CD4-positive, alpha-beta T cell (primary cell): ENCODE measurements around the gene RAPGEF3. TPM values are rescaled to one million over a fixed set of nuclear protein-coding genes. Genes with fewer than 3 reads are reported as not detected.

ENCODE experiments used
- ATAC-seq: fragments of 200-7000 bp; cut with Tn5 transposase; one replicate; pipeline ENCODE4 v1.10.0; 2022; ENCODE audit warnings: mild to moderate bottlenecking; ENCODE audit not compliant: poor library complexity
- CTCF ChIA-PET: fragments of 350-600 bp; sonication (Branson Sonifier 250); formaldehyde crosslinking; loops from one replicate; lab custom pipeline; 2021; ENCODE audit warnings: antibody characterized with exemption, inconsistent platforms; lab: Charles Lee
- POLR2A ChIA-PET: fragments of 350-600 bp; sonication (Branson Sonifier 250); formaldehyde crosslinking; loops from one replicate; lab custom pipeline; 2021; ENCODE audit warnings: antibody characterized with exemption, inconsistent platforms; lab: Charles Lee
- DNase-seq, 14 experiments: peaks; one replicate each; pipeline ENCODE4 v3.0.0-alpha.2; 2013 to 2020; ENCODE audit warnings: mixed read lengths in 2 of 14
- H3K27ac ChIP-seq, 2 donors: one replicate each; pipeline versions ENCODE4 v1.5.1 to v1.7.0; 2013; ENCODE audit warnings: low read length in 2 of 2, low read depth in 1 of 2, mild to moderate bottlenecking in 1 of 2
- H3K27me3 ChIP-seq, 2 experiments: 1 replicate in 1 of 2; 2 replicates in 1 of 2; pipeline versions ENCODE4 v1.6.1 to v1.7.0; 2013; ENCODE audit warnings: low read length in 2 of 2, control low read depth in 1 of 2, mild to moderate bottlenecking in 1 of 2, moderate library complexity in 1 of 2; ENCODE audit not compliant: insufficient read depth in 2 of 2, control insufficient read depth in 1 of 2
- H3K36me3 ChIP-seq: one replicate; pipeline ENCODE4 v1.6.1; 2013; ENCODE audit warnings: low read length, control low read depth; ENCODE audit not compliant: insufficient read depth
- H3K4me1 ChIP-seq: one replicate; pipeline ENCODE4 v1.6.1; 2013; ENCODE audit warnings: low read length, control low read depth; ENCODE audit not compliant: insufficient read depth
- H3K4me3 ChIP-seq: one replicate; pipeline ENCODE4 v1.5.1; 2013; ENCODE audit warnings: mild to moderate bottlenecking, low read length, moderate library complexity
- H3K9me3 ChIP-seq, 2 experiments: 1 replicate in 1 of 2; 2 replicates in 1 of 2; pipeline versions ENCODE4 v1.6.1 to v1.7.0; 2013; ENCODE audit warnings: low read length in 2 of 2, mild to moderate bottlenecking in 2 of 2, control low read depth in 1 of 2, moderate library complexity in 1 of 2; ENCODE audit not compliant: control insufficient read depth in 1 of 2, insufficient read depth in 1 of 2
- H3K27ac Mint-ChIP-seq: one replicate; pipeline ENCODE4 v1.8.0; 2020; ENCODE audit warnings: mixed read lengths
- H3K27me3 Mint-ChIP-seq: one replicate; pipeline ENCODE4 v1.8.0; 2021; ENCODE audit warnings: mixed read lengths
- H3K36me3 Mint-ChIP-seq: one replicate; pipeline ENCODE4 v1.8.0; 2021; ENCODE audit warnings: low read depth, mixed read lengths
- H3K4me1 Mint-ChIP-seq: one replicate; pipeline ENCODE4 v1.8.0; 2021; ENCODE audit warnings: low read depth, mixed read lengths
- H3K4me3 Mint-ChIP-seq: one replicate; pipeline ENCODE4 v1.8.0; 2020; ENCODE audit warnings: mild to moderate bottlenecking, mixed read lengths
- H3K9me3 Mint-ChIP-seq: one replicate; pipeline ENCODE4 v1.8.0; 2020; ENCODE audit warnings: mixed read lengths
- CTCF ChIP-seq: fragments of 200-600 bp; IDR thresholded peaks from one replicate; pipeline ENCODE4 v1.8.0; 2022; ENCODE audit warnings: antibody characterized with exemption, mild to moderate bottlenecking
- intact Hi-C, 2 experiments: fragments of 100-400 bp; cut with DNase I in 1 of 2; cut with micrococcal nuclease in 1 of 2; formaldehyde crosslinking; loops; one replicate each; pipeline versions ENCODE4 v1.15.1 to v1.9.0; 2023 to 2025; cut with DNase I, micrococcal nuclease
- total RNA-seq, 174 experiments: library from RNA in 2 of 174; stranded (reverse) in 2 of 174; gene quantifications; one replicate each; pipeline ENCODE4 v1.2.3 and lab custom pipeline; 2021 to 2026

Gene RAPGEF3
- total RNA-seq, 2 experiments from 2014 or later = 0.17 to 0.33 TPM

GRCh38 chr12:47742253-47742825, 16.3 kb downstream of the RAPGEF3 start:
- no peak overlapping the region for H3K4me3 ChIP-seq

GRCh38 chr12:47741340-47741703, 17.4 kb downstream of the RAPGEF3 start:
- peak; percentile 68 for ATAC-seq
- peaks cover 43% of the 10 kb centered on the region for H3K4me1 ChIP-seq
- no peak overlapping the region for H3K4me3 ChIP-seq
- peak overlapping the region; percentile 57 for H3K4me3 Mint-ChIP-seq
- H3K4me1 Mint-ChIP-seq = peaks cover 42% of the 10 kb centered on the region
- no peak for TF ChIP-seq CTCF
- H3K27ac ChIP-seq = no peak overlapping the region
- H3K9me3 ChIP-seq = no peaks in the 10 kb centered on the region
- intact Hi-C loops = loop anchor here in 1 of 2 experiments (5.0 kb wide), 1 partner anchor 206 kb away; no protein-coding TSS in a partner anchor
- no peaks in the 10 kb centered on the region for H3K36me3 Mint-ChIP-seq
- H3K27ac Mint-ChIP-seq = peak overlapping the region; percentile 66
- no peaks in the 10 kb centered on the region for H3K36me3 ChIP-seq
- DNase-seq = peak; percentile 57 to 88 (median 71)
- ChIA-PET POLR2A (interaction anchor here (0.8 to 3.6 kb wide), 16 partner anchors 16 to 97 kb away, joined by 3 to 15 read pairs (median 4); partner anchors contain the start of genes HDAC7, RAPGEF3 and RPAP3), CTCF (interaction anchor here (0.9 to 5.7 kb wide), 11 partner anchors 17 to 208 kb away, joined by 3 to 157 read pairs (median 7); partner anchors contain the start of genes RAPGEF3 and SLC48A1)
- no peaks in the 10 kb centered on the region for H3K27me3 Mint-ChIP-seq
- H3K27me3 ChIP-seq = no peaks in the 10 kb centered on the region
- no peaks in the 10 kb centered on the region for H3K9me3 Mint-ChIP-seq

More at GRCh38 chr12:47742253-47742825, 16.3 kb downstream of the RAPGEF3 start:
- Mint-ChIP-seq H3K36me3 (no peaks in the 10 kb centered on the region), H3K4me1 (peaks cover 42% of the 10 kb centered on the region), H3K9me3 (no peaks in the 10 kb centered on the region), H3K4me3 (no peak overlapping the region), H3K27me3 (no peaks in the 10 kb centered on the region), H3K27ac (no peak overlapping the region)
- DNase-seq (peak; percentile 57 to 83 (median 68)), ATAC-seq (peak; percentile 38)
- no peak overlapping the region for H3K27ac ChIP-seq
- no peaks in the 10 kb centered on the region for H3K9me3 ChIP-seq
- no peaks in the 10 kb centered on the region for H3K36me3 ChIP-seq
- intact Hi-C loops = loop anchor here (1.0 to 5.0 kb wide), 4 partner anchors 28 to 205 kb away; no protein-coding TSS in a partner anchor
- ChIA-PET POLR2A (interaction anchor here (0.9 to 3.6 kb wide), 10 partner anchors 15 to 97 kb away, joined by 3 to 15 read pairs (median 5); partner anchors contain the start of genes HDAC7 and RPAP3), CTCF (interaction anchor here (0.7 to 5.7 kb wide), 15 partner anchors 16 to 876 kb away, joined by 3 to 157 read pairs (median 5); partner anchors contain the start of genes RAPGEF3, SLC48A1 and TMEM106C)
- H3K27me3 ChIP-seq = no peaks in the 10 kb centered on the region
- peak; percentile 100 for TF ChIP-seq CTCF
- H3K4me1 ChIP-seq = peaks cover 38% of the 10 kb centered on the region

- Histone ChIP-seq H3K9me3 (no peaks in the 10 kb centered on the region), H3K36me3 (no peaks in the 10 kb centered on the region), H3K4me1 (peaks cover 45% of the 10 kb centered on the region), H3K27ac (no peak overlapping the region), H3K4me3 (peak overlapping the region; percentile 2), H3K27me3 (no peaks in the 10 kb centered on the region)
- POLR2A ChIA-PET = interaction anchor here (0.7 to 3.6 kb wide), 15 partner anchors 16 to 102 kb away, joined by 3 to 15 read pairs (median 4); partner anchors contain the start of genes HDAC7, RAPGEF3 and RPAP3
- peaks cover 42% of the 10 kb centered on the region for H3K4me1 Mint-ChIP-seq
- H3K9me3 Mint-ChIP-seq = no peaks in the 10 kb centered on the region
- peak in 3 of 14 experiments; percentile 14 to 36 (median 34) for DNase-seq
- no peaks in the 10 kb centered on the region for H3K27me3 Mint-ChIP-seq
- intact Hi-C loops = loop anchor here in 1 of 2 experiments (5.0 kb wide), 1 partner anchor 207 kb away; no protein-coding TSS in a partner anchor
- CTCF ChIA-PET = interaction anchor here (0.9 to 5.7 kb wide), 9 partner anchors 18 to 209 kb away, joined by 3 to 157 read pairs (median 10); partner anchors contain the start of genes RAPGEF3 and SLC48A1
- no peak for ATAC-seq
- H3K36me3 Mint-ChIP-seq = no peaks in the 10 kb centered on the region
- no peak for TF ChIP-seq CTCF
- peak overlapping the region; percentile 57 for H3K4me3 Mint-ChIP-seq
- peak overlapping the region; percentile 66 for H3K27ac Mint-ChIP-seq
Observed at GRCh38 chr12:47740606-47741339, 17.9 kb downstream of the RAPGEF3 start.
